T-helper 1 cell treated with Interleukin-12 subunit alpha and Interleukin-12 subunit beta and Interleukin-4 antibody, amounts not matched to agents 30 μg/mL and 1 μg/mL, for 36 hours (primary cell): Measurements from ENCODE around the gene RDH13.
"Not testable (repeated sequence)": the region's sequence is repeated elsewhere in the genome, so short reads cannot be mapped to it uniquely, and the experiment has no call there.

Experiments
- H3K27ac Mint-ChIP-seq: one replicate; pipeline ENCODE4 v1.8.0; 2021; ENCODE audit warnings: mild to moderate bottlenecking, mixed read lengths
- H3K27me3 Mint-ChIP-seq: one replicate; pipeline ENCODE4 v1.8.0; 2021; ENCODE audit warnings: low read depth, mixed read lengths
- H3K36me3 Mint-ChIP-seq: one replicate; pipeline ENCODE4 v1.8.0; 2021; ENCODE audit warnings: low read depth, mixed read lengths
- H3K4me1 Mint-ChIP-seq: one replicate; pipeline ENCODE4 v1.8.0; 2021; ENCODE audit warnings: low read depth, mixed read lengths
- H3K4me3 Mint-ChIP-seq: one replicate; pipeline ENCODE4 v1.8.0; 2021; ENCODE audit warnings: mild to moderate bottlenecking, moderate library complexity, mixed read lengths
- H3K9me3 Mint-ChIP-seq: one replicate; pipeline ENCODE4 v1.8.0; 2021; ENCODE audit warnings: mixed read lengths

Gene RDH13

DNA sequence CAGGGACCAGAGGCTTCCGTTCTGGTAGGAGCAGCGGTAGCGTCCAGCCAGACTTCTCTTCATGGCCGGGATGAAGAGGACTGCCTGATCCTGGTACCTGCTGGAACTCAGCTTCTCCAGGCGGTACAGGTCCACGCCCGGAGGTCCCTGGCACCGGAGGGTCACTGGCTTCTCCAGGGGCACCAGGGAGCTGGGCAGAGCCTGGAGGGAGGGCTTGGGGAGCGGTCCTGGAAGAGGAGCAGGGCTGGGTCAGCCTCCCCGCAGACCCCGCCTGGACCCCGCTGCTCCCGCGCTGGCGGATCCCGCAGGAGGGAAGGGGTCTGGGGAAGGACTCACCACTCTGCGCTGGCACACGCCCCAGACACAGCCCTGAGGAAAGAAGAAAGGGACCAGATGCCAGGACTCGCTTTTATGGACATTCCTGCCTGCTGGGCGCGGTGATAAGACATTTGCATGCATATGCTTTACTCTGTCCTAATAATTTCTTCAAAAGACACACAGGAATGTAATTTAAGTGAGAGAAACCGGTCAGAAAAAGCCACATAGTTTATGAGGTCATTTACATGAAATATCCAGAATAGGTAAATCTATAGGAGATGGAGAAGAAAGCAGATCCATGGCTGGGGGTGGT, 30.7 kb downstream of the RDH13 start:
- no peak overlapping the region for H3K4me3 Mint-ChIP-seq
- H3K27ac Mint-ChIP-seq, result no peak overlapping the region
- H3K4me1 Mint-ChIP-seq, result no peaks in the 10 kb centered on the region
- H3K27me3 Mint-ChIP-seq, result no peaks in the 10 kb centered on the region
- no peaks in the 10 kb centered on the region for H3K9me3 Mint-ChIP-seq
- no peaks in the 10 kb centered on the region for H3K36me3 Mint-ChIP-seq

DNA sequence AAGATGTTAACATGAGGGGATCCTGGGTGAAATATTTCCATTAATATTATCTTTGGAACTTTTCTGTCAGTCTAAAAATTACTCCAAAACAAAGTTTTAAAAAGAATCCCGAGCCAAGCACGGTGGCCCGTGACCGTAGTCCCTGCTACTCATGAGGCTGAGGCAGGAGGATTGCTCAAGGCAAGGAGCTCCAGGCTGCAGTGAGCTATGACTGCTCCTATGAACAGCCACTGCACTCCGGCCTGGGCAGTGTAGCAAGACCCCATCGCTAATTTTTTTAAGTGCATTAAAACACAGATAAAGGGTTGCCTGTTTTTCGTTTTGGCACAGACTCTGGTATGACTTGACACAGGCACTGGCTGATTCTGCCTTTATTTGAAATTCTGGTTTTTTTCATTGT, 31.8 kb downstream of the RDH13 start:
- H3K9me3 Mint-ChIP-seq, result peaks cover 3% of the 10 kb centered on the region
- H3K4me1 Mint-ChIP-seq, result no peaks in the 10 kb centered on the region
- H3K27ac Mint-ChIP-seq, result no peak overlapping the region
- peaks cover 3% of the 10 kb centered on the region for H3K36me3 Mint-ChIP-seq
- no peaks in the 10 kb centered on the region for H3K27me3 Mint-ChIP-seq
- no peak overlapping the region for H3K4me3 Mint-ChIP-seq

DNA sequence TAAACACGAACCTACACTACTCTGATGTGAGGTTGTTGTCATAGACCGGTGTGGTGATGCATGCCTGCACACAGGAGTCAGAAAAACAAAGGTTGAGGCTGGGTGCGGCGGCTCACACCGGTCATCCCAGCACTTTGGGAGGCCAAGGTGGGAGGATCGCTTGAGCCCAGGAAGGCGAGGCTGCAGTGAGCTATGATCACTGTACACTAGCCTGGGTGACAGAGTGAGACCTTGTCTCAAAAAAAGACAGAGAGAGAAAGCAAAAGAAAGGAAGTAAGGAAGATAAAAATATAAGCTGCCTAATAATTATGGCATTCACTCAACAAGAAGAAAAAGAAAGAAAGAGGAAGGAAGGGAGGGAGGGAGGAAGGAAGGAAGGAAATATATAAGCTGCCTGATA, 34.2 kb downstream of the RDH13 start:
- Mint-ChIP-seq H3K27ac (no peak overlapping the region), H3K36me3 (peaks cover 14% of the 10 kb centered on the region), H3K4me3 (no peak overlapping the region)

DNA sequence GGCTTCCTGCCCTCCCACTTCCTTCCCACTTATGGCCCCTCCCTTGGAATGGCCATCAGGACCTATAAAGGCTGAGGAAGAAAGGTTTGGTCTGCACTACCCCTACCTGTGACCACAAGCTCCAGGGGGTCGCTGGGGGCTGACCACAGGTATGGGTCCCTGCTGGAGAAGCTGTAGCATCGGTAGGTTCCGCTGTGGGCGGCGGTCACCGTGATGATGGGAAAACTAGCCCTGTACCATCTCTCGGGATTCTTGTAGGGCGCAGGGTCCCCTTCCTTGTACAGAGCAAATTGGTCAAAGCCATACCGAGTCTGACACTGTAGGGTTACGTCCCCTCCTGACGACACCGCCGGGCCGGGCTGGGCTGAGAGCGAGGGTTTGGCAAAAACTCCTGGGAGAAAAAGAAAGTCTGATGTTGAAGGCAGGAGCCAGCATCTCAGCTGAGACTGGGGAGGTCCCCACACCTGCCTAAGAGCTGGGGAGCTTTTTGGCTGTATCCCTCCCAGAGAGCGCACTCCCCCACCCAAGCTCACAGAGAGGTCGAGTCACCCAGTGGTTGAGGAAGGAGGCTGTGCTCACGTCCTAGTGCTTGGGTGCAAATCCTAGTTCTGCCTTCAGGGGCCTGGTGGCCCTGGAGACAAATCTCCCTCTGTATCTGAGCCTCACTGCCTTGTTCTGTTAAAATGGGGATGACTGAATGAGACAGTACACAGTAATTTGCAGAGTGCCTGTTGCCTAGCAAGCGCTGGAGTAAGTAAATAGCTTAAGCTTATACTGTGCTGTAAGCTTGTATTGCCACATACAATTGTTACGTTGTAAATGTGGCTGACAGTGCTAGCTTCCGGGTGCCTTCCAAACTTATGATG, 35.2 kb downstream of the RDH13 start:
- H3K4me1 Mint-ChIP-seq, result no peaks in the 10 kb centered on the region

More for the DNA sequence above, 34.2 kb downstream of the RDH13 start:
- H3K9me3 Mint-ChIP-seq, result peaks cover 20% of the 10 kb centered on the region
- no peaks in the 10 kb centered on the region for H3K4me1 Mint-ChIP-seq
- H3K27me3 Mint-ChIP-seq, result no peaks in the 10 kb centered on the region

DNA sequence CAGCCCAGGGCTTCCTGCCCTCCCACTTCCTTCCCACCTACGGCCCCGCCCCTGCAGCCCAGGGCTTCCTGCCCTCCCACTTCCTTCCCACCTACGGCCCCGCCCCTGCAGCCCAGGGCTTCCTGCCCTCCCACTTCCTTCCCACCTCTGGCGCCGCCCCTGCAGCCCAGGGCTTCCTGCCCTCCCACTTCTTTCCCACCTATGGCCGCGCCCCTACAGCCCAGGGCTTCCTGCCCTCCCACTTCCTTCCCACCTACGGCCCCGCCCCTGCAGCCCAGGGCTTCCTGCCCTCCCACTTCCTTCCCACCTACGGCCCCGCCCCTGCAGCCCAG, 35.8 kb downstream of the RDH13 start:
- not testable (repeated sequence) for H3K4me3 Mint-ChIP-seq, H3K27me3 Mint-ChIP-seq, H3K27ac Mint-ChIP-seq, H3K4me1 Mint-ChIP-seq
- Mint-ChIP-seq H3K9me3 (peaks cover 31% of the 10 kb centered on the region), H3K36me3 (peaks cover 18% of the 10 kb centered on the region)

More for the DNA sequence above, 35.2 kb downstream of the RDH13 start:
- no peak overlapping the region for H3K4me3 Mint-ChIP-seq
- H3K27me3 Mint-ChIP-seq, result no peaks in the 10 kb centered on the region
- H3K27ac Mint-ChIP-seq, result no peak overlapping the region
- H3K9me3 Mint-ChIP-seq, result peaks cover 28% of the 10 kb centered on the region
- peaks cover 18% of the 10 kb centered on the region for H3K36me3 Mint-ChIP-seq

DNA sequence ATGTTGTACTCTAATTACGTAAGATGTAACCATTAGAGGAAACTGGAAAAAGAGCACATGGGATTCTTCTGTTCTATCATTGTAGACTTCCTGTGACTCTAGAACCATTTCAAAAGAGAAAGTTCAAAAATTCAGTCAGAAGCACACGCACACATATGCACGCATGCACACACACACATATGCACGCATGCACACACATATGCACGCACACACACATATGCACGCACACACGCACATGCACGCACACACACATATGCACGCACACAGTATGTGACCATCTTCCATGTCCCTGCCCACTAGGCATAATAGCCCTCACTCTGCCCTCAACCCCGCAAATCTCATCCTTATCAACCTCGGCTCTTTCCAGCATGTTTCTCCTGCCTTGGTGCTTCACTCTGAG, 38.8 kb downstream of the RDH13 start:
- no peaks in the 10 kb centered on the region for H3K27me3 Mint-ChIP-seq
- no peak overlapping the region for H3K27ac Mint-ChIP-seq

DNA sequence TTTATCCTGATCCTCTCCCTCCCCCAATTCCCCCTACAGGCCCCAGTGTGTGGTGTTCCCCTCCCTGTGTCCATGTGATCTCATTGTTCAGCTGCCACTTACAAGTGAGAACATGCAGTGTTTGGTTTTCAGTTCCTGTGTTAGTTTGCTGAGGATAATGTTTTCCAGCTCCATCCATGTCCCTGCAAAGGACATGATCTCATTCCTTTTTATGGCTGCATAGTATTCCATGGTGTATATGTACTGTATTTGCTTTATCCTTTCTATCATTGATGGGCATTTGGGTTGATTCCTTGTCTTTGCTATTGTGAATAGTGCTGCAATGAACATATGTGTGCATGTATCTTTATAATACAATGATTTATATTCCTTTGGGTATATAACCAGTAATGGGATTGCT, 42.6 kb downstream of the RDH13 start:
- Mint-ChIP-seq H3K36me3 (peaks cover 21% of the 10 kb centered on the region), H3K9me3 (peaks cover 29% of the 10 kb centered on the region)
- H3K4me3 Mint-ChIP-seq, H3K27me3 Mint-ChIP-seq, H3K27ac Mint-ChIP-seq, H3K4me1 Mint-ChIP-seq: not testable (repeated sequence)

More for the DNA sequence above, 38.8 kb downstream of the RDH13 start:
- no peak overlapping the region for H3K4me3 Mint-ChIP-seq
- H3K9me3 Mint-ChIP-seq, result peaks cover 36% of the 10 kb centered on the region
- H3K36me3 Mint-ChIP-seq, result peaks cover 21% of the 10 kb centered on the region
- no peaks in the 10 kb centered on the region for H3K4me1 Mint-ChIP-seq

DNA sequence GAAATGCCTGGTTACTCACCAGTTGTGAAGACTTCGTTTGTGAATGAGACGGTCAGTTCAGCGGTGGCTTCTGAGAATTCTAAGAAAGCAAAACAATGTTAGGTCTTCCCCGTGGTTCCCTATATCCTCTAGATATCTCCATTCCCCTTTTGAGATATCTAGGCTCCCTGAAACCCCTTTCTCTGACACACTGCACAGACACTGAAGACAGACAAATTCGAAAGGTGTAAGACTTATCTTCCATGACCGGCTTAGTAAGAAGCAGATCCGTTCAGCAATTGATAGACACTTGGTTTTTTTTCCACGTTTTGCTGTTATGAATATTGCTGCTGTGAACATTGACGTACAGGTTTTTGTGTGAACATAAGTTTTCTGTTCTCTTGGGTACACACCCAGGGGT, 44.3 kb downstream of the RDH13 start:
- peaks cover 12% of the 10 kb centered on the region for H3K36me3 Mint-ChIP-seq
- peaks cover 1% of the 10 kb centered on the region for H3K4me1 Mint-ChIP-seq
- H3K9me3 Mint-ChIP-seq, result peaks cover 19% of the 10 kb centered on the region
- no peak overlapping the region for H3K4me3 Mint-ChIP-seq
- H3K27ac Mint-ChIP-seq, result no peak overlapping the region
- no peaks in the 10 kb centered on the region for H3K27me3 Mint-ChIP-seq

DNA sequence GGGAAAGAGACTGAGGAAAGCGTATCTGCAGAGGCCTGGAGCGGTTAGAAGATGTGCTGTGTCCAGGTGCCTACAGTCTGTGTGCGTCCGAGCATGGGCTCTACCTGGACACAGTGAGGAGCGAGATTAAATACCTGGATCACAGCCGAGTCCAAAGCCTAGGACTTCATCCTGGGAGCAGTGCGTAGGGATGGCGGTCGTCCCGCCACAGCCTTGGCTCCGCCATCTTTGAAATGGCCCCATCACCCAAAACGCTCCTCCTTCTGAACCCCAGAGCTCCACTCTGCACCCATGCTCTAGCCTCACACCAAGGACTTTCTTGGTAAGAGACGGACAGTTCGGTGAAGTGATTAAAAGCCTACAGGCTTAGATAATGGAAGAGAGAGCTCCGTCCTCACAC, 44.7 kb downstream of the RDH13 start:
- H3K9me3 Mint-ChIP-seq, result peaks cover 15% of the 10 kb centered on the region
- peaks cover 9% of the 10 kb centered on the region for H3K36me3 Mint-ChIP-seq
- H3K4me1 Mint-ChIP-seq, result peaks cover 1% of the 10 kb centered on the region
- no peak overlapping the region for H3K27ac Mint-ChIP-seq
- H3K4me3 Mint-ChIP-seq, result no peak overlapping the region
- no peaks in the 10 kb centered on the region for H3K27me3 Mint-ChIP-seq

DNA sequence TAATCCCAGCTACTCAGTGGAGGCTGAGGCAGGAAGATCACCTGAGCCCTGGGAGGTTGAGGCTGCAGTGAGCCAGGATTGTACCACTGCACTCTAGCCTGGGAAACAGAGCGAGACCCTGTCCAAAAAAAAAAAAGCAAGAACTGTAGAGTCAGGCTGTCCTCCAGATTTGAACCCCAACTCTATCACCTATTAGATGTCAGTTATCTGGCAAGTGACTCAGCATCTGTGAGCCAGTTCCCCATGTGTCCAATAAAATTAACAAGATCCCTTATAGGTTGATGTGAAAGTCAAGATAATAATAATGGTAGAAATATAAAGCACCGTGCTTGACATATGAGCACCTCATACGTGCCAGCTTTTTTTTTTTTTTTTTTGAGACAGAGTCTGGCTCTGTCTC, 46.9 kb downstream of the RDH13 start:
- Mint-ChIP-seq H3K4me3 (no peak overlapping the region), H3K27me3 (no peaks in the 10 kb centered on the region)

DNA sequence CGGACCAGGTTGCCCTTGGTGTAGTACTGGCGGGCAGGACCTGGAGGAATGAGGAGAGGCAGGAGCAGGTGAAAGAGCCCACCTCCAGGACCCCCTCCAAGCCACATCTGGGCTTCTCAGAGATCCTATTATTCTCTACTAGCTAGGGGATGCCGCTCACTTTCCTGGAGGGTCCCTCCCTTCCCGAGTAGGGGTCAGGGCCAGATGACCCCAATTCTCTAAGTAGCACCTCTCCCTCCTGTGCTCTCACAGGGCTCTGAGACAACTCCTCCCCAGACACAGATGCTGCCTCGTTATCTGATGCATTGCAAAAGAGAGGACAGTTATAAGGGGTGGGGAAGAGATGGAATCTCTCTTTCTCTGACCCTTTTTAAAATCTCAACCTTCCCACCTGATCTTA, 47.8 kb downstream of the RDH13 start:
- Mint-ChIP-seq H3K27ac (peak overlapping the region; percentile 3), H3K4me3 (peak overlapping the region; percentile 64), H3K27me3 (no peaks in the 10 kb centered on the region), H3K4me1 (peaks cover 3% of the 10 kb centered on the region), H3K9me3 (peaks cover 6% of the 10 kb centered on the region), H3K36me3 (peaks cover 6% of the 10 kb centered on the region)

More for the DNA sequence above, 46.9 kb downstream of the RDH13 start:
- Mint-ChIP-seq H3K36me3 (peaks cover 9% of the 10 kb centered on the region), H3K4me1 (peaks cover 2% of the 10 kb centered on the region), H3K9me3 (peaks cover 10% of the 10 kb centered on the region), H3K27ac (no peak overlapping the region)

DNA sequence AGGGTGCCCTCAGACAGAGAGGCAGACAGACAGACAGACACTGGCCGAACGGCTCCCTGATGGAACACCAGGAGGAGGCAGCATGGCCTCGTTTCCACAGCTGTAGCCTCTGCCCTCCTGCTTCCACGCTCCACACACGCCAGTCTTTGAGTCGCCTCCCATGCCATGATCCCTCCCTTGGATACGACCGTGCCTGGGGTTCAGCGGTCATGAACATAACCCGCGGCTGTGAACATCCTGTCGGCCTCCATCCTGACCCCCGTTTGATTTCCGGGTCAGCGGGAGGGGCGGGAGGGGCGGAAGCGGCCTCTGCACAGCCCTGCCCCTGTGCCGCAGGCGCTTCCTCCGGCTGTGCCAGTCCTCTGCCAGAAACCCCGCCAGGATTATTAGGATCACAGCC, 48.2 kb downstream of the RDH13 start:
- no peaks in the 10 kb centered on the region for H3K27me3 Mint-ChIP-seq
- peaks cover 4% of the 10 kb centered on the region for H3K9me3 Mint-ChIP-seq
- peak overlapping the region; percentile 64 for H3K4me3 Mint-ChIP-seq
- H3K4me1 Mint-ChIP-seq, result peaks cover 3% of the 10 kb centered on the region
- H3K36me3 Mint-ChIP-seq, result peaks cover 6% of the 10 kb centered on the region
- H3K27ac Mint-ChIP-seq, result peak overlapping the region; percentile 31

DNA sequence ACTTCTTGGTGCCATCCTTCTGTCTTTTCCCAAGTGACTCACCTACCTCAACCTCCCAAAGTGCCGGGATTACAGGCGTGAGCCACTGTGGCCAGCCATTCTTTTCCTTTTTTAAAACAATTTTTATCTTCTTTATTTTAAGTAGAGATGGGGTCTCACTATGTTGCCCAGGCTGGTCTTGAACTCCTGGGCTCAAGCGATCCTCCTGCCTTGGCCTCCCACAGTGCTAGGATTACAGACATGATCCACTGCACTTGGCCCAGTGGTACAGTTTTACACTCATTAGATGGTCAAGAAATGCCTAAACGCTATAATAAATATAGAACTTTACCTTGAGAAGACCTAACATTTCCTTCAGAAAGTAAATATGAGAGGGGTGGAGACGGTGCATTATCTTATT, 49.4 kb downstream of the RDH13 start:
- H3K27me3 Mint-ChIP-seq, result no peaks in the 10 kb centered on the region
- no peak overlapping the region for H3K4me3 Mint-ChIP-seq
- peaks cover 14% of the 10 kb centered on the region for H3K9me3 Mint-ChIP-seq
- H3K4me1 Mint-ChIP-seq, result peaks cover 2% of the 10 kb centered on the region
- H3K36me3 Mint-ChIP-seq, result peaks cover 11% of the 10 kb centered on the region
- H3K27ac Mint-ChIP-seq, result no peak overlapping the region

DNA sequence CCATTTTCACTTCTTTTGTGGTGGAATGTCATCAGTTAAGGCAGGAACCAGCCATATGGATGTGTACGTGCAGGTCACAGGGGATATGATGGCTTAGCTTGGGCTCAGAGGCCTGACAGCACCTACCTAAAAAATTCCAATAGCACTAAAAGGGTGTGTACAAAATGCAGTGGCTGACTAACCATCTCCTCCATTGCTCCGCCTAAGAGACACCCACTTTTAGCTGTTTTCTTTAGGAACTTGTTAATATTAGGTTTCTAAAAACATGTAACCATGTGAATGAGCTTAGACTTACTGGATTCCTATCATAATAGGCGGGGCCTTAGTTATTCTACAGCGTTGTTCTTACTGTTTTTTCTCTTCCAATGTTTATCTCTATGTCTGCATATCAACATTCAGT, 50.6 kb downstream of the RDH13 start:
- Mint-ChIP-seq H3K27ac (no peak overlapping the region), H3K4me1 (peaks cover 11% of the 10 kb centered on the region), H3K4me3 (no peak overlapping the region), H3K27me3 (no peaks in the 10 kb centered on the region), H3K36me3 (peaks cover 14% of the 10 kb centered on the region), H3K9me3 (peaks cover 27% of the 10 kb centered on the region)

DNA sequence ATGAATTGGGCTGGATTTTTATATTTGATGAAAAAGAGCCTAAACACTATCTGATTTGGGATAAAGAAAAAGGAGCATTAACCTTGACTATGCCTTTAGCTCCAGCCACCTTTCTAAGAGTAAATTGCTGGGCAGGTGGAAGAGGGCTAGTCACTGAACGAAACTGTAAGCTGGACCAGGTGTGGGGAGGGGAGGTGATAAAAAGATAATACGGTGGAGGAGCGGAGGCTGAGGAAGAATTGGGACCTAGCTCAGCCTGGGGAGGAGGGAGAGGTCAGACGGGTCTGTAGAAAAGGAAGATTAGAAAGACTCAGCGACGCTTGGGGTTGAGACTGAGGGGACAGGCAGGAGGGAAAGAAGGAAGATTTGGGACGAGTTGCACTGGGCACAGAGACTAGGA, 52.4 kb downstream of the RDH13 start:
- H3K27me3 Mint-ChIP-seq, H3K4me3 Mint-ChIP-seq, H3K27ac Mint-ChIP-seq: not testable (repeated sequence)
- peaks cover 18% of the 10 kb centered on the region for H3K4me1 Mint-ChIP-seq
- peaks cover 39% of the 10 kb centered on the region for H3K9me3 Mint-ChIP-seq
- peaks cover 22% of the 10 kb centered on the region for H3K36me3 Mint-ChIP-seq
